Body of pancreas (tissue), 4 donors: ENCODE data around the gene RAP2B. TPM values are rescaled to one million over a fixed set of nuclear protein-coding genes. Genes with fewer than 3 reads are reported as not detected.

Source experiments
- ATAC-seq: fragments of 150-250 bp; one replicate; pipeline ENCODE4 v1.9.1; 2016
- DNase-seq, 4 donors: peaks; one replicate each; pipeline ENCODE4 v3.0.0-alpha.2; 2019
- H3K27ac ChIP-seq, 4 donors: fragments of 200-600 bp; sonication (generic); 1 replicate in 3 of 4; 2 replicates in 1 of 4; pipeline versions ENCODE4 v1.5.1 to v1.6.1; 2016 to 2019; ENCODE audit warnings: mild to moderate bottlenecking in 1 of 4, mixed read lengths in 1 of 4, moderate library complexity in 1 of 4
- H3K27me3 ChIP-seq, 2 donors: fragments of 200-600 bp; sonication (generic); one replicate each; pipeline ENCODE4 v1.6.0; 2016; ENCODE audit warnings: mild to moderate bottlenecking in 1 of 2
- H3K36me3 ChIP-seq, 2 donors: fragments of 200-600 bp; sonication (generic); replicated peaks in 1 of 2; 2 replicates each; pipeline ENCODE4 v1.5.1; 2016; ENCODE audit warnings: low read depth in 2 of 2; ENCODE audit not compliant: insufficient read depth in 1 of 2
- H3K4me1 ChIP-seq: fragments of 200-600 bp; sonication (generic); one replicate; pipeline ENCODE4 v1.6.0; 2016
- H3K4me3 ChIP-seq, 2 donors: fragments of 200-600 bp; sonication (generic); 1 replicate in 1 of 2; 2 replicates in 1 of 2; pipeline ENCODE4 v1.5.1; 2016 to 2019
- H3K9me3 ChIP-seq, 3 donors: fragments of 200-600 bp; sonication (generic); 1 replicate in 2 of 3; 2 replicates in 1 of 3; pipeline ENCODE4 v1.5.1; 2016
- POLR2A ChIP-seq, 3 donors: fragments of 450-650 bp; IDR thresholded peaks; one replicate each; pipeline ENCODE4 v1.6.1; 2016; ENCODE audit warnings: antibody characterized with exemption in 3 of 3, mild to moderate bottlenecking in 2 of 3
- WGBS, 2 donors: methylation state at CpG; one replicate each; pipeline ENCODE4 v1.1.5; 2017; 5-methylcytosine and 5-hydroxymethylcytosine counted together
- intact Hi-C: fragments of 100-400 bp; cut with DNase I; formaldehyde crosslinking; loops from one replicate; pipeline ENCODE4 v1.15.1; 2023
- total RNA-seq, 2 donors: library from RNA; depleted of rRNA; stranded (reverse); fragments of >200 nt; gene quantifications; one replicate each; pipeline ENCODE4 v1.1.0, GENCODE V29; 2016
- TF ChIP-seq, protein P1 (sequence below), 7 experiments: fragments of 450-650 bp in 4 of 7; fragments of 200-600 bp in 3 of 7; sonication (generic) in 3 of 7; IDR thresholded peaks; one replicate each; pipeline ENCODE4 v1.5.1; 2016 to 2019; ENCODE audit warnings: antibody characterized with exemption in 7 of 7

Gene RAP2B
- total RNA-seq, 2 donors from 2014 or later: 3.6 to 6.5 TPM

DNA sequence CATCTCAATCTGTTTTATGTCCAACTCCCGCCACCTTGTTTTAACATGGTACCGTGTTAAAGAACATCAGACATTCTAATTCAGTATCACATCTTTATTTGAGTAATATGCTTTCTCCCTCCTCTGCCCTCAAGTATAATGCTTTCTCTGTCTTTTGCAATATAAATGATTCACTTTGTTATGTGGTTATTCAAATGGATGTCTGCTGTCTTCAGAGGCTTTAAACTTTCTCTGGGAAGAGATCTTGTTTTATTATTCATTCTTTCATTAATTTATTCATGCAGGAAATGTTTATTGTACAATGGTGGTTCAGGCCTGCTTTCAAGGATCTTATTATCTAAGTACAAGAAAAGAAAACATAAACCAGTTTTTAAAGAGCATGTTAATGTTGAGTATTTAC lies 57.1 kb downstream of the RAP2B start:
- H3K9me3 ChIP-seq: no peaks in the 10 kb centered on the region
- DNase-seq: no peak
- H3K27me3 ChIP-seq: no peaks in the 10 kb centered on the region
- TF ChIP-seq, protein P1, sequence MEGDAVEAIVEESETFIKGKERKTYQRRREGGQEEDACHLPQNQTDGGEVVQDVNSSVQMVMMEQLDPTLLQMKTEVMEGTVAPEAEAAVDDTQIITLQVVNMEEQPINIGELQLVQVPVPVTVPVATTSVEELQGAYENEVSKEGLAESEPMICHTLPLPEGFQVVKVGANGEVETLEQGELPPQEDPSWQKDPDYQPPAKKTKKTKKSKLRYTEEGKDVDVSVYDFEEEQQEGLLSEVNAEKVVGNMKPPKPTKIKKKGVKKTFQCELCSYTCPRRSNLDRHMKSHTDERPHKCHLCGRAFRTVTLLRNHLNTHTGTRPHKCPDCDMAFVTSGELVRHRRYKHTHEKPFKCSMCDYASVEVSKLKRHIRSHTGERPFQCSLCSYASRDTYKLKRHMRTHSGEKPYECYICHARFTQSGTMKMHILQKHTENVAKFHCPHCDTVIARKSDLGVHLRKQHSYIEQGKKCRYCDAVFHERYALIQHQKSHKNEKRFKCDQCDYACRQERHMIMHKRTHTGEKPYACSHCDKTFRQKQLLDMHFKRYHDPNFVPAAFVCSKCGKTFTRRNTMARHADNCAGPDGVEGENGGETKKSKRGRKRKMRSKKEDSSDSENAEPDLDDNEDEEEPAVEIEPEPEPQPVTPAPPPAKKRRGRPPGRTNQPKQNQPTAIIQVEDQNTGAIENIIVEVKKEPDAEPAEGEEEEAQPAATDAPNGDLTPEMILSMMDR (IDR thresholded peaks at IDR 0.05): no peak
- no peak for TF ChIP-seq POLR2A (IDR thresholded peaks at IDR 0.05)
- H3K27ac ChIP-seq: no peak overlapping the region
- 71 to 75% methylated on average over 2 of the region's 2 CpGs for WGBS, 2 donors
- no peaks in the 10 kb centered on the region for H3K4me1 ChIP-seq
- intact Hi-C loops: no loop called here
- H3K4me3 ChIP-seq: no peak overlapping the region
- ATAC-seq: no peak
- H3K36me3 ChIP-seq: no peaks in the 10 kb centered on the region
